GM21529 (cell line): ENCODE data around the gene RNF148.
"Not testable (repeated sequence)": the region's sequence is repeated elsewhere in the genome, so short reads cannot be mapped to it uniquely, and the experiment has no call there.

Experiments
- ATAC-seq: cut with Tn5 transposase; IDR thresholded peaks from one replicate; pipeline ENCODE4 v1.9.1; 2021; ENCODE audit not compliant: unreplicated experiment

RNF148 gene

DNA sequence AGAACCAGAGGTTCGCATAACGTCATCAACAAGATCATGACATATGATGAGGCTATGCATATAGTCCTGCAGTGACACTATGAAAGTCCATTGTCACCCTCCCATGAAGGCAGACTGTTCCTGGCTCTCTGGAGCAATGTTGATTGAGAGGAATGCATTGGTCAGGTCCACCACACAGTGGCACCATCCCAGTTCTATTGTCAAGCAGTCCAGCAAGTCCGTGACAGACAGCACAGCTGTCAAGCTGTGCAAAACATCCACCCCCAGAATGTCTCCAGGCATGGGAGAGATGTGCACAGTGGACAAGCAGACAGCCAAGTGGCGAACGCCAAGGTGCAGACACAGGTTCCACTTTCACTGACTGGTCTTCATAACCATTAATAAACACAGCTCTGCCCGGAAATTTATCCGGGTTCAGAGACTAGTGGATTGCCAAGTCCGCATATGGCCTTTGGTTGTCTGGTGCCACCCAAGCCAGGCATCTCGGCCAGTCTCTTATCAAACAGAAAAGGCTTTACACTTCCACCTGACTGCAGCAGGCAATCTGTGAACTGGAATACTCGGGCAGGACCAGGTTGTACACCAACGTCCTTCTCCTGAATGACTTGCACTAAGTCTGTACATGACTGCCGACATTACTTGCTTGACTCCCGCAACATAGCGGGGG is 11.0 kb downstream of the RNF148 start:
- no peak for ATAC-seq

DNA sequence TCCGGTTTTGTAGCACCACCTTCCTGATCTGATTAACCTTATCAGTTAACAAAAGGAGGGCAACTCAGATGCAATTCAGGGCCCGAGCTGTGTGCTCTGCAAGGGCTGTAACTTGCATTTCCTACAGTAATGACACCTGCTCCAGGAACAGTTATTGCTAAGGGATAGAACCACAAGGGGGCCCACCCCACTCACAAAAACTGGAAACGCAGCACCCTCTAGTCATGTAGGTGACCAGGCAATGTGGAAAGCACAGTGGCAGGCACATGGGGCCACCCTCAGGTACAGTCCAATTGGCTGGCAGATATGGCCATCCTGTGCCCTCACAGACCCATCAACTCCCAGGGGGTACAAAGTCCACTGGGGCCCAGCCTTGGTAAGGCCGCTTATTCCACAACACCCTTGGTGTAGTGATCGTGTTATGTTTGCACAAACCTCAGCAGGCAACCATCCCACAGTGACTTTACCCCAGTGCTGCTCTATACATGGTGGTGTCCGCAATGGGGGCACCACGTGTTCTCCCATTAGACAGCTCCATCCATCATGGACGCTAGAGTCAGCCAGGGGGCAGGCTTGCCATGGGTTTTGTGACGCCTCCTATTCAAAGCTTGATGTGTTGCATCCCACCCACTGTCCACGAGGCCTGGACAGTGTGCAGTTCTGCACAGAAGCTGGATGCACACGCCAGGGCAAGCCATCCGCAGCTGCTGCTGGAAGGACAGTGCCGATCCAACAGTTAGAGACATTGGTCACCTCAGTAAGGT is 13.2 kb downstream of the RNF148 start:
- ATAC-seq: no peak

DNA sequence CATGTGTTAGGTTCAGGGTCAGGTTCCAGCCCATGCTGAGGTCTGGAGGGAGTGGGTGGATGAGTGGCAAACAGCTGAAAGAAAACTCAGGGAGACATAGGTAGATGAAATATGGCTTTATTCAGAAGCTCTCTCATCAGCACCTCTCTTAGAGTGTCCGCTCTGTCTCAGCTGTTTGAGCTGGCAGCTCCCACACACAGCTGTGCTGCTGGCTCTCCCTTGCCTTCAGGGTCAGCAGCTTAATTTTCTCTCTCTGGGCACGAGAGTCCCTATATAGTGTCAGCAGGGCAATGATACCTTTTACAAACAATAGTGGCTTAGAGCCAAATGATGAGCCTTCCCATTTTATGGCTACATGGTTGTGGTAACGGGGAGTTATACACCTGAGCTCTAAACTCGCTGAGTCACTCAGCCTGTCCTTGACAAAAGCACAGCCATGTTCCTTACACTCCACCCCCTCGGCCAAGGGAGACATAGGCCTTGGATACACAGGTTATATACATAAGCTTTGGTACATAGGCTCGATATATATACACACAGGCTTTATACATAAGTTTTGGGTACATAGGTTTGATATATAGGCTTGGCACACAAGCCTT is 14.2 kb downstream of the RNF148 start:
- ATAC-seq: no peak

DNA sequence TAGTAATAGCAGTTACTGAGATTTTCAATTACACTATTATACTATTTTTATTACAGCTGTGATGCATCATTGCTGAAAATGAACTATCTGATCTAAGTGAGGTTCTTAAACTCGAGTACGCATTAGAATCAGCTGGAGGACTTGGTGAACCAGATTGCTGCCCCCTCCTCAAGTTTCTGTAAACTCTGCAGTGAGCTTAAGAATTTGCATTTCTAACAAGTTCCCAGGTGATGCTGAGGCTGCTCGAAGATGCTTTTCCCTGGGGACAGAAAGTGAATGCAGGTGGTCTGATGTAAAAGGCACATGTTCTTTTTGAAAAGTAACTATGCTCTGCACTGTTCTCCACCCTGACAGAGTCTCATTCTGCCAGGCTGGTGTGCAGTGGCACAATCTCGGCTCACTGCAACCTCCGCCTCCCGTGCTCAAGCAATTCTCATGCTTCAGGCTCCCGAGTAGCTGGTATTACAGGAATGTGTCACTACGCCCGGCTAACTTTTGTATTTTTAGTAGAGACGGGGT is 16.3 kb downstream of the RNF148 start:
- ATAC-seq: no peak

DNA sequence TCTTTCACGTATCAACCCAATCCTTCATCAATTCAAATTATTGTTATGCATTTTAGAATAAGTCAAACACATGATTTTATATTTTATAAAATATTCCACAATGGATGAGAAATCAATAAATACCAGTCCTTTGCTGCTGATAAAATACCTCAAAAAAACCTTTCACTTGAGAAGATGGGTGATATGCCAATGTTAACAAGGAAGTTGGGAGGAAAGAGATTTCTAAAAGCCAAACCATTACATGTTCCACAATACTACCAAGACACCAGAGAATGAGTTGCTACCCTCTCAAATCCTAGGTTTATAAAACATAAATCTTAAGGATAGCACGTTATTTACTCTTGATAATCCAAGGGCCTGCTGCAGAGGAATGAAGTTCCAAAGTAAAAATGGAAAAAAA is 18.2 kb downstream of the RNF148 start:
- no peak for ATAC-seq

DNA sequence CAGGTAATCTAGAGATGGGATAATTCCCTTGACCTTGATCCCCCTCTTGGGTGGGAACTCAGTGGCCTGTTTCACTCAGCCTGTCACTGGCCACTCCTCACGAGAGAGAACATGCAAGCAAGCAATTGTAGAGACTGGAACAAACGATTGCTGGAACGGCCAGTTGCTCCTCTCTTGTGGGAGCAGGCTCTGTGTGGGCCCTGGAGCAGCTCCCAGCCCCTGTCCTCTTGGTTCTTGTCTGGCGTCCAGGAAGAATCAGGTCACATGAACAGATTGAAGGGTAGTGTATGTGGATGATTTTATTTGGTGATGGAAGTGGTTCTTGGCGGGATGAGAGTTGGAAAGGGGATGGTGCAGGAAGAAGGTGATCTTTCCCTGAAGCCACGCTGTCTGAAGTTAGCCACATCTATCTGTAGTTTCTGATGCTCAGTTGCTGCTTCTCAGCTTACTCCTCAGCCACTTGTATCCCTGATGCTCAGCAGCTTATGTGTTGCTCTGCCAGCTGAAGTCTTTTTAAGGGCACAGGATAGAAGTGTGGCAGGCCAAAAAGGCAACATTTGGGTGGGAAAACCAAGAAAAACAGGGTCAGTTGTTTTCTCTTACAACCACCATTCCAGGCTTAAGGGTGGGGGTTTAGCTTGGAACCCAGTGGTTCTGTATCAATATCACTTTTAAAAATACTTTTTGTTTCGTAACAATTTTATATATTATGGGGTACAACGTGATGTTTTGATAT is 19.7 kb downstream of the RNF148 start:
- no peak for ATAC-seq

DNA sequence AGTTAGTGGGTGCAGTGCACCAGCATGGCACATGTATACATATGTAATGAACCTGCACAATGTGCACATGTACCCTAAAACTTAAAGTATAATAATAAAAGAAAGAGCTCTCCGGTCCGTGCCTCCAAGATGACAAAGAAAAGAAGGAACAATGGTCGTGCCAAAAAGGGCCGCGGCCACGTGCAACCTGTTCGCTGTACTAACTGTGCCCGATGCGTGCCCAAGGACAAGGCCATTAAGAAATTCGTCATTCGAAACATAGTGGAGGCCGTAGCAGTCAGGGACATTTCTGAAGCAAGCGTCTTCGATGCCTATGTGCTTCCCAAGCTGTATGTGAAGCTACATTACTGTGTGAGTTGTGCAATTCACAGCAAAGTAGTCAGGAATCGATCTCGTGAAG is 21.5 kb downstream of the RNF148 start:
- ATAC-seq: not testable (repeated sequence)

DNA sequence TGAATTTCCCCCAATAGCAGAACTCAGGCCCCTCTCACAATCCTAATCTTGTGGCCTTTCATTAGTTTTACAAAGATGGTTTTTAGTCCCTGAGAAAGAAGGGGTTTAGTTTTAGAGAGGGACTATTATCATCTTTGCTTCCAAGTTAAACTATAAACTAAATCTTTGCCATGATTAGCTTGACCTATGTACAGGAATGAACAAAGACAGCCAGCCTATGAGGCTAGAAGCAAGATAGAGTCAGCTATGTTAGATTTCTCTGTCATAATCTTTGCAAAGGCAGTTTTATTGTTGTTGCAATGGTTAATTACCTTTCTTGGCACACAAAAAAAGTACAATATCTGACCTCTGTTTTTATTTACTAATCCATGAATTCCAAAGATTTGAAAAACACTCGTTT is 22.9 kb downstream of the RNF148 start:
- no peak for ATAC-seq

DNA sequence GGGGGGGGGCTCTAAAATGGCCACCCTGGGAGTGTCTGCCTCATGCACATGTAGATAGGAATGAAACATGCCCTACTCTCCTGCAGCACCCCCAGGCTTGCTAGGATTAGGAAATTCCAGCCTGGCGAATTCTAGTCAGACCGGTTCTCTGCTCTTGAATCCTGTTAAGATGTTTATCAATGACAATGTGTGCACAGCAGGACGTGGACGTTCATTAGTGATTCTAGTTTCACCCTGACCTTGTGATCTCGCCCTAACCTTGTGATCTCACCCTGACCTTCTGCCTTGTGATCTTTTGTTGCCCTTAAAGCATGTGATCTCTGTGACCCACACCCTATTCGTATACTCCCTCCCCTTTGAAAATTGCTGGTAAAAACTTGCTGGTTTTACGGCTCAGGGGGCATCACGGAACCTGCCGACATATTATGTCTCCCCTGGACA is 23.4 kb downstream of the RNF148 start:
- not testable (repeated sequence) for ATAC-seq

DNA sequence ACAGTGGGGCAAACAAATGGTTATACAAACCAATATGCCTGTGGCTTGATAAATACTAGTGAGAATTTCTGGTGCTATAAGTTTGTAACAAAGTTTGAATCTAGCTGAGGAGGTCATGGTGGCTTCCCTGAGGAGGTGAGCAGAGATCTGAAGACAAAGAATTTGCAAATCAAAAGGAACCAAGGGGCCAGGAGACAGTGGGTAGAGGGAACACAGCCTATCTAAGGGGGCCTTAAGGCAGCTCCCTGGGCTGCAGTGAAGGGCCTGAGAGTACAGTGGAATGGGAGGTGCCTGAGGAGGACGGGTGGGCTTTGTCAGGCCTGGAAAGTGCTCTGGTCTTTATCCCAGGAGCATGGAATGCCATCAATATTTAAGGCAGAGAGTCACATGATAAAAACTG is 25.6 kb downstream of the RNF148 start:
- no peak for ATAC-seq

DNA sequence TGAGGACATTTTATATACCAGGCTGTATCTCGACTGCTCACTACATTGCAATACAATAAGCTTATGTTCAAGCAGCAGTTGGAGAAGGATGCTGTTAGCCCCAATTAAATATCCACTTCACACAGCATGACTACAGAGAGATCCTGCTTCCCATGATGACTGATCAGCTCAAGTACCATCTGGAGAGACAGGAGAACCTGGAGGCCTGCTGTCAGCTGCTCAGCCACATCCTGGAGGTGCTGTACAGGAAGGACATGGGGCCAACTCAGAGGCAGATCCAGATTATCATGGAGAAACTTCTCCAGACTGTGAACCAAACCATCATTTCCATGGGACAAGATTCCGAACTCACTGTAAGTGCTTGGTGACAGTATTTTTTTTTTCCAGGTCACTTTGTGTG is 26.3 kb downstream of the RNF148 start:
- no peak for ATAC-seq

DNA sequence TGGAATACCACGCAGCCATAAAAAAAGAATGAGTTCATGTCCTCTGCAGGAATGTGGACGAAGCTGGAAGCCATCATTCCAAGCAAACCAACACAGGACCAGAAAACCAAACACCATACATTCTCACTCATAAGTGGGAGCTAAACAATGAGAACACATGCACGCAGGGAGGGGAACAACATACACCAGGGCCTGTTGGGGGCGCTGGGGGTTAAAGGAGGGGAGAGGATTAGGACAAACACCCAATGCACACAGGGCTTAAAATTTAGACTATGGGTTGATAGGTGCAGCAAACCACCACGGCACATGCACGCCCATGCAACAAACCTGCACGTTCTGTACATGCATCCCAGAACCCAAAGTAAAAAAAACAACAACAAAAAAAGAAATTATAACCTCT is 27.1 kb downstream of the RNF148 start:
- ATAC-seq: no peak

DNA sequence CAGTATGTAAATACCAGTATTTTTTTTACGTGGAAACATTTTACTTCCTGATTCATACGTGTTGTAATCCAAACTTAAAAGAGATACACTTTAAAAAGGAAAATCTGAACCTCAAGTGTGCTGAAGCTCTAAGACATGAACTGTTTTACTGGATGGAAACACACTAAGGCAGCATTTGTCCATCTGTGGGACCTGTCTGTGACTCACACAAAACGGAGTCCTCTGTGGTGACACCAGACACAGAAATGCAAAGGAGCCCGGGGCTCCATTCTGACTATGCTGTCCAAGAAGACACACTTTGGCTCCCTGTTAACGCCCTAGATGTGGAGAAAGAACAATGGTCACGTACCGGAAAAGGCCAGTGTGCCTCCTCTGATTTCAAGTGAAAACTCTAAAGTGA is 27.7 kb downstream of the RNF148 start:
- ATAC-seq: no peak

DNA sequence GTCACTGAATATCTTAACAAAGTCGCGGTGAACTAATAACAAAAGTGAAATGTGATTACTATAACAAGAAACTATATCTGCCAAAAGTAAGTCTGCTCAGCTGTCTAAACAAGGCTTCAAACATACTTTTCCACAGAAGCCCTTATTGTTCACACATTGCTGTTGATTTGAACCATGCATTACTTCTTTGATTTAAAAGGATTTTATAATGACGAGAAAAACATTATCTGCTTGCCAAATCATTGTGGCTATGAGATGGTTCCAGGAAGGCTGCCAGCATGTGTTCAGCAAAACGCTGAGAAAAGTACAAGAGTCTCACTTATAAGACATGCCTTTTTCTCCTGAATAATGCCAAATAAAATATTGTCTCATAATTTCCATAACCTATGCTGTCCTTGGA is 28.2 kb downstream of the RNF148 start:
- no peak for ATAC-seq

DNA sequence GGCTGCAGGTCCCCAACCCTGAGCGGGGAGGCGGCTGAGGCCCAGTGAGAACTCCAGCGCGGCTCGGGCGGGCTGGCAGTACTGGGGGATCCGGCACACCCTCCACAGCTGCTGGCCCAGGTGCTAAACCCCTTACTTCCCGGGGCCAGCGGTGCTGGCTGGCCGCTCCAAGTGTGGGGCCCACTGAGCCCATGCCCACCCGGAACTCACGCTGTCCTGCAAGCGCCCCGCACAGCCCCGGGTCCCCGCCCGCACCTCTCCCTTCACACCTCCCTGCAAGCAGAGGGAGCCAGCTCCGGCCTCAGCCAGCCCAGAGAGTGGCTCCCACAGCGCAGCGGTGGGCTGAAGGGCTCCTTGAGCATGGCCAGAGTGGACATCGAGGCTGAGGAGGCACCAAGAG is 28.8 kb downstream of the RNF148 start:
- no peak for ATAC-seq

DNA sequence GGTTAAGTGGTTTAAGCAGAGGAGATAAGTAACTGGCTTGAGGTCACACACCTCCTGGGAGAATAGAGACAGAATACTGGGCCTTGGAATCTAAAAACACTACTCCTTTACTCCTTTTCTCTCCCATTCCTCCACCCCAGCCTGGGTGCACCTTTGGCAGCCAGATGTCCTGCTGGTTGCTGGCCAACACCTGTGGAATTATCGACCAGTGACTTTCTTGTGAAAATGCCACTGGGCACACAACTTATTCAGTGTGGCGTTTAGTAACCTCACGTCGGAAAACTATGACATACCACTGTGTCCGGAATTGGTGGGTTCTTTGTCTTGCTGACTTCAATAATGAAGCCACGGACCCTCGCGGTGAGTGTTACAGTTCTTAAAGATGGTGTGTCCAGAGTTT is 30.2 kb downstream of the RNF148 start:
- no peak for ATAC-seq

DNA sequence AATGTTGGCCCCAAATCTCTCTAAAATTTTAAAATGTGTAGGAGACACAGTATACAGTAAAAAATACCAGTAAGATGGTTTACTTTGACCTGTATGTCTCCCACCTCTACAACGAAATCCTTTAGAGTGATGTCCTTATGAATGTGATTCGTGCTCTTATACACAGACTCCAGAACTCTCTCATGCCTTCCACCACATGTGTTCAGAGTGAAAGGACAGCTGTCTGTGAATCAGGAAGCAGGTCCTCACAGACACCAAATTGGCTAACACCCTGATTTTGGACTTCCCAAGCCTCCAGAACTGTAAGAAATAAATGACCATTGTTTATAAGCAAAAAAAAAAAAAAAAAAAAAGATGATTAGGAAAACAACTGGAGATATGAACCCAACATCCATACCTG is 39.0 kb downstream of the RNF148 start:
- no peak for ATAC-seq

DNA sequence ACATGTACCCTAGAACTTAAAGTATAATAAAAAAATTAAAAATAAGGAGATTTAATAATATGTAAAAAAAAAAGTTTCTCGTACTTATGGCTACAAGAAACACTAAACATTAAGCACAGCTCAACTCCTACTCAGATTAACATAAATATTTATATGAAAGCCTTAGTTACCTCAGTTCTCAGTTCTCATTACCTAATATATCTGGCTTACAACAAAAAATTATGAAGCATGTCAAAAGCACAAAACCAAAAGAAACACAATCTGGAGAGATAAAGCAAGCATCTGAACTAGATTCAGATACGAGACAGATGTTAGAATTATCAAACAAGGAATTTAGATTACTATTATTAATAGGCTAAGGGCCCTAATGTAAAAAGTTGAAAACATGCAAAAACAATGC is 43.9 kb downstream of the RNF148 start:
- no peak for ATAC-seq

DNA sequence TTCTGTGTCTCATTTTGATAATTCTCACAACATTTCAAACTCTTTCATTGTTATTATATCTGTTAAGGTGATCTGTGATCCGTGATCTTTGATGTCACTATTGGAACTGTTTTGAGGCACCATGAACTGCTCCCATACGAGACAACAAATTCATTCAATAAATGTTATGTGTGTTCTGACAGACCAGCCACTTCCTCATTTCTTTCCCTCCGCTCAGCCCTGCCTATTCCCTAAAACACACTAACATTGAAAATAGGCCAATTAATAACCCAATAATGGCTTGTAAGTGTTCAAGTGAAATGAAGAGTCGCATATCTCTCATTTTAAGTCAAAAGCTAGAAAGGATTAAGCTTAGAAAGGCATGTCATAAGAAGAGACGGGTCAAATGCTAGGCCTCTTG is 49.0 kb downstream of the RNF148 start:
- ATAC-seq: no peak

DNA sequence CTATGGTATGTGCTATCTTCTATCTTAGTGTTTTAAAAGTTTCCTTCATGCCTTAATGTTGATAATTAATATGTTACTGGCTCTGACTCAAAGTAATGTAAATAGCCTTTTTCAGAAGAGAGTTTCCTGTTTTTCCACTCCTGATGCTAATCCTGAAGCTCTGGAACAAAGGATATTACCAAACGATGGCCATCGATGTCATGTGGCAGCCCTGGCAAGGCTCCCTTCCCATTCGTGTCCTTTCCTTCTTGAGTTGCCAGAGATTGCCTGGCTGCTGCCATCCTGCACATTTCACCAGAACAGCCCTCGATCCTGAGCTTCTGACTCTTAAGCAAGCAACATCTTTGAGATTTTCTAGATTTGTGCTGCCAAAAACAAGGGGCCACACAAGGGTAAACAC is 49.8 kb downstream of the RNF148 start:
- no peak for ATAC-seq
